ENCODE results near the gene DHRS9.
A peak's percentile ranks its signal among the peaks of the same experiment; 100 is the strongest.

DHRS9 gene

DNA sequence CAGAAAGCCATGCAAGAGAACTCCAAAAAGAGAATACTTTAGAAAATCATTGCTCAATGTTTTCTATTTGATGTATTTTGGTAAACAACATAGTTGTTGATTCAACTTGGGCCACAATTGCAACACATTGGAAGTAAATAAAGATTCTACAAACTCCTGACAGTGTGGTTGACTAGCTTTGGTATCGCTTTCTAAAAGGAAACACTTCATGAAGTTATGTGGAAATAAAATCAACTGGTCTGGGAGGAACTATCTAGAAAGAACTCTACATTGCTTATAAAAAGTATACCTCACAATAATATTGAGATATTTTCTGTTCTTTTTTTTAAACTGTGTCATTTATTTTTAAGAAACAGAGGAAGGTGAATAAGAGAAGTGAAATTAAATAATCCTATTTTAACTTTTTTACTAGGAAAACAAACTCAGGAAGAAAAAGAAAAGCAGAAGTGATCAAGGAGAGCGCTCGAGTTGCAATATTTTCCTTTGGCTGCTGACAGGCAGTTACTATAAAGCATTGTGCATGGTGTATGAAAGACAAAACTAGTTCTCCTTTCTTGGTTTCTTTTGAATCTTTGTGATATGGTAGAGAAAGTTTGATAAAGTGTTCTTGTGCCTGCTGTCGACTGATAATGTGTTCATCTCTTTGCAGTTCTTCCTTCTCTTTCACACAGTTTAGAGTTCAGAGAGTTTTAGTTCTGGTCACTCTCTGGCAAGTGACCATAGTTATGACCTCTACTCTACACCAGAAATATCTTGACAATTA is 3.0 kb downstream of the DHRS9 start:
- Histone ChIP-seq H2AFZ (ENCODE audit: low read length) (peak overlapping the region; percentile 23), H3K9me2 (replicated peaks; ENCODE audit: insufficient read depth, low read length) (no peaks in the 10 kb centered on the region)

GRCh38 chr2:169073211-169073962 is 4.0 kb downstream of the DHRS9 start:
- Histone ChIP-seq H3K36me3 (replicated peaks; ENCODE audit: insufficient read depth, low read length) (no peaks in the 10 kb centered on the region), H3F3A (ENCODE audit: insufficient read depth, low read length) (peaks cover 14% of the 10 kb centered on the region; the same call in 1 of the 2 replicates), H3K9me3 (replicated peaks; ENCODE audit: insufficient read depth, low read length) (no peaks in the 10 kb centered on the region), H3K9me2 (replicated peaks; ENCODE audit: insufficient read depth, low read length) (no peaks in the 10 kb centered on the region), H3K27ac (ENCODE audit: low read length) (peak overlapping the region; percentile 69; the same call in 1 of the 2 replicates), H3K79me2 (ENCODE audit: low read length) (no peaks in the 10 kb centered on the region), H3K4me3 (ENCODE audit: low read length) (peak overlapping the region; percentile 30; the same call in 1 of the 2 replicates), H3K4me2 (ENCODE audit: low read depth, low read length) (peak overlapping the region; percentile 65), H3K9ac (ENCODE audit: low read length) (no peak overlapping the region), H3K27me3 (replicated peaks; ENCODE audit: insufficient read depth, low read length) (no peaks in the 10 kb centered on the region), H2AFZ (ENCODE audit: low read length) (peak overlapping the region; percentile 23; the same call in 1 of the 2 replicates), H4K20me1 (ENCODE audit: insufficient read depth, low read length) (no peaks in the 10 kb centered on the region), H3K4me1 (ENCODE audit: low read length) (peaks cover 19% of the 10 kb centered on the region)
- DNase-seq = no peak
- TF ChIP-seq EZH2 (optimal IDR thresholded peaks at IDR 0.05; ENCODE audit: low read depth, low read length) = no peak
- TF ChIP-seq EZH2phosphoT487 (IDR thresholded peaks at IDR 0.05; ENCODE audit: low read length) = no peak

More for the DNA sequence above, 3.0 kb downstream of the DHRS9 start:
- TF ChIP-seq EZH2 (optimal IDR thresholded peaks at IDR 0.05; ENCODE audit: low read depth, low read length) (no peak), EZH2phosphoT487 (IDR thresholded peaks at IDR 0.05; ENCODE audit: low read length) (no peak), CTCF (IDR thresholded peaks at IDR 0.05; ENCODE audit: low read length) (no peak)
- Histone ChIP-seq H3K27ac (ENCODE audit: low read length) (peak overlapping the region; percentile 69), H4K20me1 (ENCODE audit: insufficient read depth, low read length) (no peaks in the 10 kb centered on the region), H3K4me1 (ENCODE audit: low read length) (peaks cover 19% of the 10 kb centered on the region), H3K36me3 (replicated peaks; ENCODE audit: insufficient read depth, low read length) (no peaks in the 10 kb centered on the region), H3K9me3 (replicated peaks; ENCODE audit: insufficient read depth, low read length) (no peaks in the 10 kb centered on the region), H3F3A (ENCODE audit: insufficient read depth, low read length) (peaks cover 14% of the 10 kb centered on the region; the same call in 1 of the 2 replicates), H3K4me2 (ENCODE audit: low read depth, low read length) (peak overlapping the region; percentile 65), H3K4me3 (ENCODE audit: low read length) (peak overlapping the region; percentile 30), H3K79me2 (ENCODE audit: low read length) (no peaks in the 10 kb centered on the region), H3K27me3 (replicated peaks; ENCODE audit: insufficient read depth, low read length) (no peaks in the 10 kb centered on the region), H3K9ac (ENCODE audit: low read length) (peak overlapping the region; percentile 19; the same call in 1 of the 2 replicates)
- DNase-seq = peak; percentile 68

GRCh38 chr2:169073963-169074751 is 4.8 kb downstream of the DHRS9 start:
- H3K27ac ChIP-seq (ENCODE audit: low read length) = no peak overlapping the region
- H3F3A ChIP-seq (ENCODE audit: insufficient read depth, low read length) = peaks cover 14% of the 10 kb centered on the region; the same call in 1 of the 2 replicates
- no peaks in the 10 kb centered on the region for H3K79me2 ChIP-seq (ENCODE audit: low read length)
- no peaks in the 10 kb centered on the region for H3K9me3 ChIP-seq (replicated peaks; ENCODE audit: insufficient read depth, low read length)
- no peaks in the 10 kb centered on the region for H3K36me3 ChIP-seq (replicated peaks; ENCODE audit: insufficient read depth, low read length)
- H3K4me2 ChIP-seq (ENCODE audit: low read depth, low read length) = no peak overlapping the region
- H3K4me1 ChIP-seq (ENCODE audit: low read length) = peaks cover 19% of the 10 kb centered on the region
- TF ChIP-seq EZH2phosphoT487 (IDR thresholded peaks at IDR 0.05; ENCODE audit: low read length) = no peak
- no peak for TF ChIP-seq EZH2 (optimal IDR thresholded peaks at IDR 0.05; ENCODE audit: low read depth, low read length)
- TF ChIP-seq CTCF (IDR thresholded peaks at IDR 0.05; ENCODE audit: low read length) = no peak
- H3K9me2 ChIP-seq (replicated peaks; ENCODE audit: insufficient read depth, low read length) = no peaks in the 10 kb centered on the region
- no peaks in the 10 kb centered on the region for H3K27me3 ChIP-seq (replicated peaks; ENCODE audit: insufficient read depth, low read length)
- H3K4me3 ChIP-seq (ENCODE audit: low read length) = no peak overlapping the region
- no peak for DNase-seq
- no peaks in the 10 kb centered on the region for H4K20me1 ChIP-seq (ENCODE audit: insufficient read depth, low read length)
- H3K9ac ChIP-seq (ENCODE audit: low read length) = no peak overlapping the region
- H2AFZ ChIP-seq (ENCODE audit: low read length) = no peak overlapping the region
